ENCODE results near the gene HOXC9.

HOXC9 gene

DNA sequence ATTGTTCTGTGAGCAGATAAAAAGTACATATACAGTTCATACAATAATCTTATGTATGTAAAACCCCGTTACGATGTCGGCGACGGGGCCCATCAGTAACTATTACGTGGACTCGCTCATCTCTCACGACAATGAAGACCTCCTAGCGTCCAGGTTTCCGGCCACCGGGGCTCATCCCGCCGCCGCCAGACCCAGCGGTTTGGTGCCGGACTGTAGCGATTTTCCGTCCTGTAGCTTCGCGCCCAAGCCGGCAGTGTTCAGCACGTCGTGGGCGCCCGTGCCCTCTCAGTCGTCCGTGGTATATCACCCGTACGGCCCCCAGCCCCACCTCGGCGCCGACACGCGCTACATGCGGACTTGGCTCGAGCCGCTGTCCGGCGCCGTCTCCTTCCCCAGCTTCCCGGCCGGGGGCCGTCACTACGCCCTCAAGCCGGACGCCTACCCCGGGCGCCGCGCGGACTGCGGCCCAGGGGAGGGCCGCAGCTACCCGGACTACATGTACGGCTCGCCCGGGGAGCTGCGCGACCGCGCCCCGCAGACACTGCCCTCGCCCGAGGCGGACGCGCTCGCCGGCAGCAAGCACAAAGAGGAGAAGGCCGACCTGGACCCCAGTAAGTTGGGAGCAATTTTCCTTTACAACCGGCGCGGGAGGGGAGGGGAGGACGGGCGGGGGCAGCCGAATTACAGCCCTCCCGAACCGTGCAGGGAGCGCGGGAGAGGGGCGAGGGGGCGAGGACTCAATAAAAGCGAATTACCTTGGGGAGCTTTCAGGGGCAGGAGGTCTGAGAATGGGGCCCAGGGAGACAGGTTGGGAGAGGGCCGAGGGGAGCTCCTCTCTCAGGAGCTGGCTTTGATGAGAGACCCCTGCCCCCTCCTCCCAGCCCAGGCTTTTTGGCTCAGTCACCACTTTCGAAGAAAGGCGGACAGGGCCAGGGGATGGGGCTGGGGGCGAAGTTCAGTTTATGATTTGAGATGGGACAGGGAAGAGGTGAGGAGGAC lies at the start of gene HOXC9:
TSS of gene HOXC9 (plus strand) at position 46 of the 999 bp plus-strand sequence. CDS start at position 74, 28 bp downstream.
- no peaks in the 10 kb centered on the region for H3K9me3 ChIP-seq (ENCODE audit: control insufficient read depth in 2 of 2, low read length in 2 of 2)
- H3K9ac ChIP-seq (ENCODE audit: low read length in 2 of 2) = no peak within 1 kb of the TSS
- peak within 1 kb of the TSS in 1 of 2 donors; percentile 54 for H3K4me3 ChIP-seq (ENCODE audit: low read length in 2 of 2)
- H3K4me1 ChIP-seq (ENCODE audit: control insufficient read depth, insufficient read depth, low read length) = peaks cover 19% of the 10 kb centered on the region
- H3K27me3 ChIP-seq (ENCODE audit: control insufficient read depth in 1 of 2, insufficient read depth in 2 of 2, low read length in 2 of 2) = peaks cover 86 to 95% of the 10 kb centered on the region in 2 donors
- no peak within 1 kb of the TSS for H3K27ac ChIP-seq (ENCODE audit: low read length)
- H3K36me3 ChIP-seq (ENCODE audit: control insufficient read depth in 2 of 2, insufficient read depth in 2 of 2, low read length in 2 of 2) = no peaks in the 10 kb centered on the region

- no peak overlapping the region for H3K4me3 ChIP-seq (ENCODE audit: low read length in 2 of 2)
- no peak overlapping the region for H3K27ac ChIP-seq (ENCODE audit: low read length)
- no peaks in the 10 kb centered on the region for H3K9me3 ChIP-seq (ENCODE audit: control insufficient read depth in 2 of 2, low read length in 2 of 2)
- no peak overlapping the region for H3K9ac ChIP-seq (ENCODE audit: low read length in 2 of 2)
- H3K36me3 ChIP-seq (ENCODE audit: control insufficient read depth in 2 of 2, insufficient read depth in 2 of 2, low read length in 2 of 2) = no peaks in the 10 kb centered on the region
- peaks cover 90 to 96% of the 10 kb centered on the region in 2 donors for H3K27me3 ChIP-seq (ENCODE audit: control insufficient read depth in 1 of 2, insufficient read depth in 2 of 2, low read length in 2 of 2)
- peaks cover 7% of the 10 kb centered on the region for H3K4me1 ChIP-seq (ENCODE audit: control insufficient read depth, insufficient read depth, low read length)
Measured at GRCh38 chr12:53950437-53950773, 49.6 kb upstream of the HOXC9 start.

- no peak overlapping the region for H3K27ac ChIP-seq (ENCODE audit: low read length)
- H3K9me3 ChIP-seq (ENCODE audit: control insufficient read depth in 2 of 2, low read length in 2 of 2) = no peaks in the 10 kb centered on the region
- H3K9ac ChIP-seq (ENCODE audit: low read length in 2 of 2) = no peak overlapping the region
- H3K36me3 ChIP-seq (ENCODE audit: control insufficient read depth in 2 of 2, insufficient read depth in 2 of 2, low read length in 2 of 2) = no peaks in the 10 kb centered on the region
- peaks cover 9% of the 10 kb centered on the region for H3K4me1 ChIP-seq (ENCODE audit: control insufficient read depth, insufficient read depth, low read length)
- no peak overlapping the region for H3K4me3 ChIP-seq (ENCODE audit: low read length in 2 of 2)
- peaks cover 90 to 96% of the 10 kb centered on the region in 2 donors for H3K27me3 ChIP-seq (ENCODE audit: control insufficient read depth in 1 of 2, insufficient read depth in 2 of 2, low read length in 2 of 2)
Measured at GRCh38 chr12:53950789-53951576, 49.0 kb upstream of the HOXC9 start.

- no peaks in the 10 kb centered on the region for H3K36me3 ChIP-seq (ENCODE audit: control insufficient read depth in 2 of 2, insufficient read depth in 2 of 2, low read length in 2 of 2)
- no peak overlapping the region for H3K4me3 ChIP-seq (ENCODE audit: low read length in 2 of 2)
- no peaks in the 10 kb centered on the region for H3K9me3 ChIP-seq (ENCODE audit: control insufficient read depth in 2 of 2, low read length in 2 of 2)
- H3K4me1 ChIP-seq (ENCODE audit: control insufficient read depth, insufficient read depth, low read length) = peaks cover 13% of the 10 kb centered on the region
- H3K27ac ChIP-seq (ENCODE audit: low read length) = no peak overlapping the region
- H3K9ac ChIP-seq (ENCODE audit: low read length in 2 of 2) = no peak overlapping the region
- H3K27me3 ChIP-seq (ENCODE audit: control insufficient read depth in 1 of 2, insufficient read depth in 2 of 2, low read length in 2 of 2) = peaks cover 90 to 97% of the 10 kb centered on the region in 2 donors
Measured at GRCh38 chr12:53951577-53952334, 48.2 kb upstream of the HOXC9 start.

DNA sequence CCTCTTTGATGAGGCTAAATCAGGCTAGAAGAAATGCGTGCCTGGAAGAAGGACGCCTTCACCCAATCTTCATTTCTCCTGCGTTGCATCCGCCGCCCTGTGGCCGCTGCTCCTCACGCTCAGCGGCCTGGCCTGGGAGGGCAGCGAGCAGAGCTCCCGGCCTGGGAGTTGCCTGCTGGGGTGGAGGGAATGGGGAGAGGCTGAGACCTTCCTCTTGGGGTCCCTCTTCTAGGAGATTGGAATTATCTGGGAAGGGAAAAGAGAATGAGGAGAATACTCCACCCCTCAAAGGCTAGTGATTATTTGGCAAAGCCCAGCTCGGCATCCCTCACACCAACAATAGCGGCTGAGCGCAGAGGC lies 47.6 kb upstream of the HOXC9 start:
- no peak overlapping the region for H3K9ac ChIP-seq (ENCODE audit: low read length in 2 of 2)
- H3K36me3 ChIP-seq (ENCODE audit: control insufficient read depth in 2 of 2, insufficient read depth in 2 of 2, low read length in 2 of 2) = no peaks in the 10 kb centered on the region
- H3K27ac ChIP-seq (ENCODE audit: low read length) = no peak overlapping the region
- peaks cover 92 to 99% of the 10 kb centered on the region in 2 donors for H3K27me3 ChIP-seq (ENCODE audit: control insufficient read depth in 1 of 2, insufficient read depth in 2 of 2, low read length in 2 of 2)
- H3K9me3 ChIP-seq (ENCODE audit: control insufficient read depth in 2 of 2, low read length in 2 of 2) = no peaks in the 10 kb centered on the region
- H3K4me1 ChIP-seq (ENCODE audit: control insufficient read depth, insufficient read depth, low read length) = peaks cover 13% of the 10 kb centered on the region
- H3K4me3 ChIP-seq (ENCODE audit: low read length in 2 of 2) = no peak overlapping the region

DNA sequence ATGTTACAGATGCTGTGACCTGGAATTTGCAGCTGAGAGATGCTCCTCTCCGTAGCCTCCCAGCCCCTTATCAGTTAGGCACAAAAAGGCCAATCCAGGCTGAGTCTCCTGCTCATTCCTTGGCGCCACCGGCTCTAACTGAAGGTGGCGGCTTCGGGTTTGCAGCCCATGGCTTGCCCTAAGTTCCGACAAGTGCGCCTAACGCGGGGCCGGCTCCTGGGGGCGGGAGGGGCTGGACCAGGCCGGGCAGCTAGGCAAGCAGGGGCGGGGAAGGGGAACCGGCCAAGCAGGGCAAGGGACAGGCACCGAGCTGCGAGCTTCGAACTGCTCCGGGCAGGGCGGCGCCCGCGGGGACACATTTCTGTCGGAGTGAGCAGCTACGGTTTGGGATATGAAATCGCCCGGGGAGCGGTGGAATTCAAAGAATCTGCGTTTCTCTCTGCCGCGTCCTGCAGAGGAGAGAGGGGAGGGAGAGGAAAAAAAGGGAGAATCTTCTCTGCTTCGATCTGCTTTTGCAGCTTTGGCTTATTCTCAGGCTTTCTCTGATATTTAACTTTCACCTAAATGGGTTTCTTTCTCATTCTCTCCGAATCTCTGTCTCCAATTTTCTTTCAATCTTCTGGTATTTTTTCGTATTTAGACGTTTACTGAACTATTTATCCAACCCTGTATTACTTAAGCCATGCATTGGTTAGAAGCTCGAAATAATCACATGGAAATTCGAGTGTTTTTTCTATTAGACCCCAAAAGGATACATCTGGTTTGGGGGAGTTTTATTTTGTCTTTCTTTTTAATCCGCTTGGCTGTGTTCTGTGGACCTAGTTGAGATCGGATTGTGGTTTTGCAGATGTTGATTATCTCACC lies 46.9 kb upstream of the HOXC9 start:
- H3K27ac ChIP-seq (ENCODE audit: low read length) = no peak overlapping the region
- peaks cover 94 to 100% of the 10 kb centered on the region in 2 donors for H3K27me3 ChIP-seq (ENCODE audit: control insufficient read depth in 1 of 2, insufficient read depth in 2 of 2, low read length in 2 of 2)
- no peak overlapping the region for H3K9ac ChIP-seq (ENCODE audit: low read length in 2 of 2)
- no peaks in the 10 kb centered on the region for H3K36me3 ChIP-seq (ENCODE audit: control insufficient read depth in 2 of 2, insufficient read depth in 2 of 2, low read length in 2 of 2)
- peaks cover 13% of the 10 kb centered on the region for H3K4me1 ChIP-seq (ENCODE audit: control insufficient read depth, insufficient read depth, low read length)
- no peaks in the 10 kb centered on the region for H3K9me3 ChIP-seq (ENCODE audit: control insufficient read depth in 2 of 2, low read length in 2 of 2)
- H3K4me3 ChIP-seq (ENCODE audit: low read length in 2 of 2) = no peak overlapping the region

DNA sequence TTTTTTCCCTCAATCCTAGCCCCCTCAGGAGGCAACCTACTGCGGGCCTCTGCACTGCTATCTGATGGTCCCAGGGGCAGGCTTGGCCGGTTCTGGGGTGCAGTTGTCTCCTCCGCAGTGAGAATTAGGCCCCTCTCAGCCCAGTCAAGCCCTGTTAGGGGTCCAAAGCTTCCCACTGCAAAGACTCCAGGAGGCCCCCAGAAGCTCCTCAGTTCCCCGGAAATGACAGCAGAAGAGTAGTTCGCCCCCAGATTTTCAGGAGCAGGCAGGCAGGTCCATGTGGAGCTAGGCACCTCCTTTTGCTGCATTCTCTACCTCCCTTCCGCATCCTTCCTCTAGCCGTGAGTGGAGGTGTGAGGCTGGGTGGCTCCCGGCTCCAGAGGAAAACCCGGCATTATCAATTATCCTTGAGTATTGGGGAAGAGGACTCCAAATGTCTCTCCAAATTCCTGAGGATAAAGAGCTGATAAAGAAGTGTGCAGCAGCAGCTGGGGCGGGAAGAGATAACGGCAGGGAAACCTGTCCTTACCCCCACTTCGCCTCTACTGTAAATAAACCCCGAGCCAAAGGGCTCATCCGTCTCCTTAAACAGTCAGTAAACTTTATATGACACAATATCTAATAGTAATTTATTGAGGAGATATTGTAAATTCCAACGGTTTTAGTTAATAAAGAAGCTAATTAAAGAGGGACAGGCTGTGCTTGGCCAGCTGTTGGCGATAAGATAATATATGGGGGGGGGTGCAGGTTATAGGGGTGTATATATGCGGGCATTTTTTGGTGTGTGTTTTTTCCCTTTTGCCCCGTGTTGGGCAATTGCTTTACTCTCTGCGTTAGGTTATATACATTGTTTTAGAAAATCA lies 45.9 kb upstream of the HOXC9 start:
- H3K4me1 ChIP-seq (ENCODE audit: control insufficient read depth, insufficient read depth, low read length) = peaks cover 13% of the 10 kb centered on the region
- no peaks in the 10 kb centered on the region for H3K9me3 ChIP-seq (ENCODE audit: control insufficient read depth in 2 of 2, low read length in 2 of 2)
- H3K27me3 ChIP-seq (ENCODE audit: control insufficient read depth in 1 of 2, insufficient read depth in 2 of 2, low read length in 2 of 2) = peaks cover 94 to 98% of the 10 kb centered on the region in 2 donors
- H3K4me3 ChIP-seq (ENCODE audit: low read length in 2 of 2) = no peak overlapping the region
- H3K27ac ChIP-seq (ENCODE audit: low read length) = no peak overlapping the region
- no peaks in the 10 kb centered on the region for H3K36me3 ChIP-seq (ENCODE audit: control insufficient read depth in 2 of 2, insufficient read depth in 2 of 2, low read length in 2 of 2)
- H3K9ac ChIP-seq (ENCODE audit: low read length in 2 of 2) = no peak overlapping the region

DNA sequence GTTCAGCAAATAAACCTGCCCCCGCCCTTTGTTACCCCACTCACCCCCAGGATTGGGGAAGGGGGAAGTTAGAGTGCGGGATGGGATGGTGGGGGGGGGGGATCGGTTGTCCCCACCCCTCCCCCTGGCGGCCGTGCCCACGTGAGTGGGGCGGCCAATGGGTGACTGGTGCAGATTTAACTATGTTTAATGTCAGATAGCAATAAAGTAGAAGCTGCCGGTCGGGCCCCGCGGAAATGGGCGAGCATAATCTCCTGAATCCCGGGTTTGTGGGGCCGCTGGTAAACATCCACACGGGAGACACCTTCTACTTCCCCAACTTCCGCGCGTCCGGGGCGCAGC lies 45.3 kb upstream of the HOXC9 start, which contains the start of gene HOXC12:
TSS of gene HOXC12 (plus strand) at position 210 of the 342 bp plus-strand sequence. CDS start at position 237, 27 bp downstream.
- Histone ChIP-seq H3K27ac (ENCODE audit: low read length) (no peak within 1 kb of the TSS), H3K9me3 (ENCODE audit: control insufficient read depth in 2 of 2, low read length in 2 of 2) (no peaks in the 10 kb centered on the region), H3K4me1 (ENCODE audit: control insufficient read depth, insufficient read depth, low read length) (peaks cover 13% of the 10 kb centered on the region), H3K27me3 (ENCODE audit: control insufficient read depth in 1 of 2, insufficient read depth in 2 of 2, low read length in 2 of 2) (peaks cover 94 to 98% of the 10 kb centered on the region in 2 donors), H3K9ac (ENCODE audit: low read length in 2 of 2) (no peak within 1 kb of the TSS), H3K36me3 (ENCODE audit: control insufficient read depth in 2 of 2, insufficient read depth in 2 of 2, low read length in 2 of 2) (no peaks in the 10 kb centered on the region), H3K4me3 (ENCODE audit: low read length in 2 of 2) (no peak within 1 kb of the TSS)

DNA sequence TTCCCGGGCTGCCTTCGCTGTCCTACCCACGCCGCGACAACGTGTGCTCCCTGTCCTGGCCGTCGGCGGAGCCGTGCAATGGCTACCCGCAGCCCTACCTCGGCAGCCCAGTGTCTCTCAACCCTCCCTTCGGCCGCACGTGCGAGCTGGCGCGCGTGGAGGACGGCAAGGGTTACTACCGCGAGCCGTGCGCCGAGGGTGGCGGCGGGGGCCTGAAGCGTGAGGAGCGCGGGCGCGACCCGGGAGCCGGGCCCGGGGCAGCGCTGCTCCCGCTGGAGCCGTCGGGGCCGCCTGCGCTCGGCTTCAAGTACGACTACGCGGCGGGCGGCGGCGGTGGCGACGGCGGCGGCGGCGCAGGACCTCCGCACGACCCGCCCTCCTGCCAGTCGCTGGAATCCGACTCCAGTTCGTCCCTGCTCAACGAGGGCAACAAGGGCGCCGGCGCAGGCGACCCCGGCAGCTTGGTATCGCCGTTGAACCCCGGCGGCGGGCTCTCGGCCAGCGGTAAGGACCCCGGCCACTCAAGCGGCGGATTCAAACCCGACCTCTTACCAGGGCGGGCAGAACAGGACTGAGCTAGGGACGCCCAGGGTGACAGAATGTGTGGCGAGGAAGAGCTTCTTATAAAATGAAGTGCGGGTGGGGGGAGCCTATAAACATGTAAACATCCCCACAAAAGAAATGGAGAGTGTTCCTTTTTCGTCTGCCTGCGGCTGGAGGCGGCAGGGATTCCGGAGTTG lies 44.8 kb upstream of the HOXC9 start:
- peaks cover 94 to 98% of the 10 kb centered on the region in 2 donors for H3K27me3 ChIP-seq (ENCODE audit: control insufficient read depth in 1 of 2, insufficient read depth in 2 of 2, low read length in 2 of 2)
- no peak overlapping the region for H3K4me3 ChIP-seq (ENCODE audit: low read length in 2 of 2)
- H3K27ac ChIP-seq (ENCODE audit: low read length) = no peak overlapping the region
- no peak overlapping the region for H3K9ac ChIP-seq (ENCODE audit: low read length in 2 of 2)
- peaks cover 13% of the 10 kb centered on the region for H3K4me1 ChIP-seq (ENCODE audit: control insufficient read depth, insufficient read depth, low read length)
- H3K9me3 ChIP-seq (ENCODE audit: control insufficient read depth in 2 of 2, low read length in 2 of 2) = no peaks in the 10 kb centered on the region
- H3K36me3 ChIP-seq (ENCODE audit: control insufficient read depth in 2 of 2, insufficient read depth in 2 of 2, low read length in 2 of 2) = no peaks in the 10 kb centered on the region

Measured in stomach smooth muscle (tissue), 2 donors.